PFSK-1 (cell line): ENCODE results near the gene MPEG1.

Experiments
- POLR2AphosphoS5 ChIP-seq: IDR thresholded peaks from 2 replicates; pipeline ENCODE4 v1.6.1; 2012; ENCODE audit warnings: low read depth, mild to moderate bottlenecking, control low read depth, low read length, moderate library complexity
- TAF1 ChIP-seq: IDR thresholded peaks from 2 replicates; pipeline ENCODE4 v1.6.1; 2012; ENCODE audit warnings: low read length, control low read depth, borderline replicate concordance; ENCODE audit not compliant: insufficient read depth
- TF ChIP-seq, protein P1 (sequence below), 2 experiments: IDR thresholded peaks; 2 replicates each; pipeline versions ENCODE4 v1.6.1 to v1.8.0; 2011 to 2012; ENCODE audit warnings: low read depth in 2 of 2, low read length in 2 of 2, control low read depth in 1 of 2, inconsistent platforms in 1 of 2, mild to moderate bottlenecking in 1 of 2, moderate library complexity in 1 of 2; ENCODE audit not compliant: insufficient read depth in 1 of 2

DNA sequence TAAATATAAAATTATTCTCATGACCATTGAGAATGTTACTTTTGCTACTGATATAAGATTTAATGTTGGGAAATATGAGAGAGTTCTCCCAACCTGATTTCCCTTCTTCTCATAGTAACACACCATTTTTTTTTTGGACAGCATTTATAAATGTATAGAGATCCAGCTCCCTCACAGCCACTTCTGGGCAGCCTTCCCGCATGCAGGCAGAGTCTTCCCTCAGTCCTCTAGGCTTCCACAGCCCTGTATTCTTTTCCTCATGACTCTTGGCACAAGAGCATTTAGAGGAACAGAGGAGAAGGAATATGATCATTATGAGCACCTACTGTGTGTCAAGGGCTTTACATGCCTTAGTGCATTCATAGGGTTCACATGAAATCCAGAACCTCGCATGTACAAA, 31.8 kb downstream of the MPEG1 start:
- TF ChIP-seq, protein P1, sequence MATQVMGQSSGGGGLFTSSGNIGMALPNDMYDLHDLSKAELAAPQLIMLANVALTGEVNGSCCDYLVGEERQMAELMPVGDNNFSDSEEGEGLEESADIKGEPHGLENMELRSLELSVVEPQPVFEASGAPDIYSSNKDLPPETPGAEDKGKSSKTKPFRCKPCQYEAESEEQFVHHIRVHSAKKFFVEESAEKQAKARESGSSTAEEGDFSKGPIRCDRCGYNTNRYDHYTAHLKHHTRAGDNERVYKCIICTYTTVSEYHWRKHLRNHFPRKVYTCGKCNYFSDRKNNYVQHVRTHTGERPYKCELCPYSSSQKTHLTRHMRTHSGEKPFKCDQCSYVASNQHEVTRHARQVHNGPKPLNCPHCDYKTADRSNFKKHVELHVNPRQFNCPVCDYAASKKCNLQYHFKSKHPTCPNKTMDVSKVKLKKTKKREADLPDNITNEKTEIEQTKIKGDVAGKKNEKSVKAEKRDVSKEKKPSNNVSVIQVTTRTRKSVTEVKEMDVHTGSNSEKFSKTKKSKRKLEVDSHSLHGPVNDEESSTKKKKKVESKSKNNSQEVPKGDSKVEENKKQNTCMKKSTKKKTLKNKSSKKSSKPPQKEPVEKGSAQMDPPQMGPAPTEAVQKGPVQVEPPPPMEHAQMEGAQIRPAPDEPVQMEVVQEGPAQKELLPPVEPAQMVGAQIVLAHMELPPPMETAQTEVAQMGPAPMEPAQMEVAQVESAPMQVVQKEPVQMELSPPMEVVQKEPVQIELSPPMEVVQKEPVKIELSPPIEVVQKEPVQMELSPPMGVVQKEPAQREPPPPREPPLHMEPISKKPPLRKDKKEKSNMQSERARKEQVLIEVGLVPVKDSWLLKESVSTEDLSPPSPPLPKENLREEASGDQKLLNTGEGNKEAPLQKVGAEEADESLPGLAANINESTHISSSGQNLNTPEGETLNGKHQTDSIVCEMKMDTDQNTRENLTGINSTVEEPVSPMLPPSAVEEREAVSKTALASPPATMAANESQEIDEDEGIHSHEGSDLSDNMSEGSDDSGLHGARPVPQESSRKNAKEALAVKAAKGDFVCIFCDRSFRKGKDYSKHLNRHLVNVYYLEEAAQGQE (IDR thresholded peaks at IDR 0.05; ENCODE audit: insufficient read depth in 1 of 2, low read depth in 2 of 2, low read length in 2 of 2), result no peak
- no peak for TF ChIP-seq POLR2AphosphoS5
- TF ChIP-seq TAF1, result no peak
